GM19099 (cell line): ENCODE results near the gene ENTPD3.
A peak's percentile ranks its signal among the peaks of the same experiment; 100 is the strongest.

Source experiments
- POLR2A ChIP-seq: IDR thresholded peaks from 3 replicates; pipeline ENCODE4 v1.6.1; 2011; ENCODE audit warnings: low read depth; ENCODE audit not compliant: insufficient read length; ENCODE audit errors: extremely low read depth

ENTPD3 gene

GRCh38 chr3:40470701-40471100, 83.7 kb downstream of the ENTPD3 start:
- no peak for TF ChIP-seq POLR2A

GRCh38 chr3:40476478-40477470, 89.8 kb downstream of the ENTPD3 start, which contains the start of gene ZNF619:
Gene ZNF619 (plus strand): TSS chr3:40477122. CDS start chr3:40477980, 858 bp downstream.
- peak; percentile 65 for TF ChIP-seq POLR2A

GRCh38 chr3:40477666-40478065, 90.7 kb downstream of the ENTPD3 start:
- no peak for TF ChIP-seq POLR2A
